Spleen (tissue), 7 donors: ENCODE data around the gene DSCAML1.

ENCODE experiments used
- POLR2A ChIP-seq, 3 donors: fragments of 450-650 bp; IDR thresholded peaks; one replicate each; pipeline ENCODE4 v1.5.1; 2017; ENCODE audit warnings: antibody characterized with exemption in 3 of 3, mild to moderate bottlenecking in 1 of 3
- POLR2AphosphoS5 ChIP-seq, 3 donors: sonication (generic); formaldehyde crosslinking; IDR thresholded peaks; one replicate each; pipeline ENCODE4 v1.5.1; 2017; ENCODE audit warnings: antibody characterized with exemption in 3 of 3
- TF ChIP-seq, protein P1 (sequence below), 11 experiments: fragments of 200-600 bp in 7 of 11; fragments of 450-650 bp in 4 of 11; sonication (generic) in 4 of 11; IDR thresholded peaks in 8 of 11; conservative IDR thresholded peaks in 3 of 11; 1 replicate in 7 of 11; 2 replicates in 4 of 11; pipeline versions ENCODE4 v1.4.0 to v1.8.0; 2016 to 2021; ENCODE audit warnings: antibody characterized with exemption in 11 of 11, inconsistent platforms in 4 of 11, mild to moderate bottlenecking in 1 of 11
- donor health status: DM: no; HTN: no; CAD: no; lungs with moderate emphysema.
- donor health status: DM: no; HTN: no; CAD: no.
- donor health status: DM: no; HTN: no; CAD: no.

- TF ChIP-seq POLR2AphosphoS5 (IDR thresholded peaks at IDR 0.05) (no peak), POLR2A (IDR thresholded peaks at IDR 0.05) (no peak)
- TF ChIP-seq, protein P1, sequence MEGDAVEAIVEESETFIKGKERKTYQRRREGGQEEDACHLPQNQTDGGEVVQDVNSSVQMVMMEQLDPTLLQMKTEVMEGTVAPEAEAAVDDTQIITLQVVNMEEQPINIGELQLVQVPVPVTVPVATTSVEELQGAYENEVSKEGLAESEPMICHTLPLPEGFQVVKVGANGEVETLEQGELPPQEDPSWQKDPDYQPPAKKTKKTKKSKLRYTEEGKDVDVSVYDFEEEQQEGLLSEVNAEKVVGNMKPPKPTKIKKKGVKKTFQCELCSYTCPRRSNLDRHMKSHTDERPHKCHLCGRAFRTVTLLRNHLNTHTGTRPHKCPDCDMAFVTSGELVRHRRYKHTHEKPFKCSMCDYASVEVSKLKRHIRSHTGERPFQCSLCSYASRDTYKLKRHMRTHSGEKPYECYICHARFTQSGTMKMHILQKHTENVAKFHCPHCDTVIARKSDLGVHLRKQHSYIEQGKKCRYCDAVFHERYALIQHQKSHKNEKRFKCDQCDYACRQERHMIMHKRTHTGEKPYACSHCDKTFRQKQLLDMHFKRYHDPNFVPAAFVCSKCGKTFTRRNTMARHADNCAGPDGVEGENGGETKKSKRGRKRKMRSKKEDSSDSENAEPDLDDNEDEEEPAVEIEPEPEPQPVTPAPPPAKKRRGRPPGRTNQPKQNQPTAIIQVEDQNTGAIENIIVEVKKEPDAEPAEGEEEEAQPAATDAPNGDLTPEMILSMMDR (IDR thresholded peaks at IDR 0.05 in 8 of 11, conservative IDR thresholded peaks at IDR 0.05 in 3 of 11) = no peak
Observed at GRCh38 chr11:117535850-117536411, 261.1 kb downstream of the DSCAML1 start.
